Ishikawa (cell line): ENCODE data around the gene SNED1.

Source experiments
- CEBPB ChIP-seq: IDR thresholded peaks from 2 replicates; pipeline ENCODE4 v1.6.1; 2012
- CREB1 ChIP-seq: IDR thresholded peaks from 2 replicates; pipeline ENCODE4 v1.6.1; 2012; ENCODE audit warnings: low read depth
- EGR1 ChIP-seq: IDR thresholded peaks from 2 replicates; pipeline ENCODE4 v1.6.1; 2012
- EP300 ChIP-seq: IDR thresholded peaks from 2 replicates; pipeline ENCODE4 v1.6.1; 2012; ENCODE audit warnings: borderline replicate concordance
- FOXM1 ChIP-seq: IDR thresholded peaks from 2 replicates; pipeline ENCODE4 v1.6.1; 2012; ENCODE audit warnings: low read depth, borderline replicate concordance
- RAD21 ChIP-seq: IDR thresholded peaks from 2 replicates; pipeline ENCODE4 v1.6.1; 2012; ENCODE audit warnings: low read depth
- TAF1 ChIP-seq: IDR thresholded peaks from 2 replicates; pipeline ENCODE4 v1.6.1; 2012; ENCODE audit warnings: low read depth, mild to moderate bottlenecking
- TEAD4 ChIP-seq: IDR thresholded peaks from 2 replicates; pipeline ENCODE4 v1.6.1; 2012
- YY1 ChIP-seq: IDR thresholded peaks from 2 replicates; pipeline ENCODE4 v1.6.1; 2012; ENCODE audit warnings: low read depth
- ZBTB7A ChIP-seq: IDR thresholded peaks from 2 replicates; pipeline ENCODE4 v1.6.1; 2012; ENCODE audit warnings: low read depth
- TF ChIP-seq, protein P1 (sequence below): IDR thresholded peaks from 2 replicates; pipeline ENCODE4 v1.6.1; 2012; ENCODE audit warnings: low read depth, mild to moderate bottlenecking
- TF ChIP-seq, protein P2 (sequence below): IDR thresholded peaks from 2 replicates; pipeline ENCODE4 v1.6.1; 2012
- TF ChIP-seq, protein P3 (sequence below): IDR thresholded peaks from 2 replicates; pipeline ENCODE4 v1.6.1; 2012

DNA sequence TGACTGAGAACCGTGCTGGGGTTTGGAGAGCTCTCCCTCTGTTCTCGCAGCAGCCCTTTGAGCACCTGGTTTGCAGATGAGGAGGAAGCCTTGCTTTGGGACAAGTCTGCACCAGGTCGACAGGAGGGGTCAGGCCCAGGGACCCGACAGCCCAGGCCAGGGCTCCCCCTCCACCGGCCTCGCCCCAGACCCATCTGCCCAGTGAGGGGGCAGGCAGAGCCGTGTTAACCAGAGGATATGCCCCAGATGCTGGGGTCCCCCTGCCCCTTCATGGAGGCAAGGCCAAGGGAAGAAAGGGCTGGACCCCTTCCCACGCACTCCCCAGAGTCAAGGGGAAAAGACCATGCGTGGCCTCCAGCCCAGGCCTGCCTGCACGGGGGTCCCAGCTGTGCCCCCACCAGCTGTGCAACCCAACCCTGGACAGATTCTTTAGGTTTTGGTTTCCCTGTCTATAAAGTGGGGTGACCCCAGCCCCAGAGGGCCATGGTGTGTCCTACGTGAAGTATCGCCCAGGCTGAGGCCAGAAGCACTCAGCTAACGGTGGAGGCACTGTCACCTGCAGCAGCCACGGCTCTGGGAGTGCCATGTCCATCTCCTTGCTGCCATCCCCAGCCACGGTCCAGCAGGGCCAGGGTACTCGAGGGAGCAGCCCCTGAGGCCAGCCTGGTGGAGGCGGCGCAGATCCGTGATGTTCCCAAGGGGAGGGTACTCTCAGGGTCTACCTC is 4.8 kb upstream of the SNED1 start:
- TF ChIP-seq YY1 (no peak), TAF1 (no peak), EP300 (no peak), CREB1 (no peak), CEBPB (no peak), EGR1 (no peak), RAD21 (no peak), ZBTB7A (no peak), TEAD4 (no peak), FOXM1 (no peak)
- TF ChIP-seq, protein P1, sequence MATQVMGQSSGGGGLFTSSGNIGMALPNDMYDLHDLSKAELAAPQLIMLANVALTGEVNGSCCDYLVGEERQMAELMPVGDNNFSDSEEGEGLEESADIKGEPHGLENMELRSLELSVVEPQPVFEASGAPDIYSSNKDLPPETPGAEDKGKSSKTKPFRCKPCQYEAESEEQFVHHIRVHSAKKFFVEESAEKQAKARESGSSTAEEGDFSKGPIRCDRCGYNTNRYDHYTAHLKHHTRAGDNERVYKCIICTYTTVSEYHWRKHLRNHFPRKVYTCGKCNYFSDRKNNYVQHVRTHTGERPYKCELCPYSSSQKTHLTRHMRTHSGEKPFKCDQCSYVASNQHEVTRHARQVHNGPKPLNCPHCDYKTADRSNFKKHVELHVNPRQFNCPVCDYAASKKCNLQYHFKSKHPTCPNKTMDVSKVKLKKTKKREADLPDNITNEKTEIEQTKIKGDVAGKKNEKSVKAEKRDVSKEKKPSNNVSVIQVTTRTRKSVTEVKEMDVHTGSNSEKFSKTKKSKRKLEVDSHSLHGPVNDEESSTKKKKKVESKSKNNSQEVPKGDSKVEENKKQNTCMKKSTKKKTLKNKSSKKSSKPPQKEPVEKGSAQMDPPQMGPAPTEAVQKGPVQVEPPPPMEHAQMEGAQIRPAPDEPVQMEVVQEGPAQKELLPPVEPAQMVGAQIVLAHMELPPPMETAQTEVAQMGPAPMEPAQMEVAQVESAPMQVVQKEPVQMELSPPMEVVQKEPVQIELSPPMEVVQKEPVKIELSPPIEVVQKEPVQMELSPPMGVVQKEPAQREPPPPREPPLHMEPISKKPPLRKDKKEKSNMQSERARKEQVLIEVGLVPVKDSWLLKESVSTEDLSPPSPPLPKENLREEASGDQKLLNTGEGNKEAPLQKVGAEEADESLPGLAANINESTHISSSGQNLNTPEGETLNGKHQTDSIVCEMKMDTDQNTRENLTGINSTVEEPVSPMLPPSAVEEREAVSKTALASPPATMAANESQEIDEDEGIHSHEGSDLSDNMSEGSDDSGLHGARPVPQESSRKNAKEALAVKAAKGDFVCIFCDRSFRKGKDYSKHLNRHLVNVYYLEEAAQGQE: no peak
- TF ChIP-seq, protein P2, sequence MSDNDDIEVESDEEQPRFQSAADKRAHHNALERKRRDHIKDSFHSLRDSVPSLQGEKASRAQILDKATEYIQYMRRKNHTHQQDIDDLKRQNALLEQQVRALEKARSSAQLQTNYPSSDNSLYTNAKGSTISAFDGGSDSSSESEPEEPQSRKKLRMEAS: no peak
- TF ChIP-seq, protein P3, sequence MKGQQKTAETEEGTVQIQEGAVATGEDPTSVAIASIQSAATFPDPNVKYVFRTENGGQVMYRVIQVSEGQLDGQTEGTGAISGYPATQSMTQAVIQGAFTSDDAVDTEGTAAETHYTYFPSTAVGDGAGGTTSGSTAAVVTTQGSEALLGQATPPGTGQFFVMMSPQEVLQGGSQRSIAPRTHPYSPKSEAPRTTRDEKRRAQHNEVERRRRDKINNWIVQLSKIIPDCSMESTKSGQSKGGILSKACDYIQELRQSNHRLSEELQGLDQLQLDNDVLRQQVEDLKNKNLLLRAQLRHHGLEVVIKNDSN: no peak
